Activated naive CD8-positive, alpha-beta T cell treated with anti-CD3 and anti-CD28 coated beads for 36 hours (primary cell): Measurements from ENCODE around the gene EP400. TPM values are rescaled to one million over a fixed set of nuclear protein-coding genes. Genes with fewer than 3 reads are reported as not detected.

Experiments used
- DNase-seq: peaks from one replicate; pipeline ENCODE4 v3.0.0; 2021
- H3K27ac Mint-ChIP-seq: one replicate; pipeline ENCODE4 v1.8.0; 2022; ENCODE audit warnings: mild to moderate bottlenecking, moderate library complexity, mixed read lengths
- H3K27me3 Mint-ChIP-seq: one replicate; pipeline ENCODE4 v1.8.0; 2022; ENCODE audit warnings: mild to moderate bottlenecking, mixed read lengths
- H3K36me3 Mint-ChIP-seq: one replicate; pipeline ENCODE4 v1.8.0; 2021; ENCODE audit warnings: mild to moderate bottlenecking, mixed read lengths
- H3K4me1 Mint-ChIP-seq: one replicate; pipeline ENCODE4 v1.8.0; 2021; ENCODE audit warnings: mixed read lengths
- H3K4me3 Mint-ChIP-seq: one replicate; pipeline ENCODE4 v1.8.0; 2022; ENCODE audit warnings: mild to moderate bottlenecking, moderate library complexity, mixed read lengths
- H3K9me3 Mint-ChIP-seq: one replicate; pipeline ENCODE4 v1.8.0; 2022; ENCODE audit warnings: mixed read lengths
- total RNA-seq, 2 experiments: library from RNA; stranded (reverse); gene quantifications; one replicate each; pipeline ENCODE4 v1.2.3, GENCODE V29; 2021

EP400 gene
- total RNA-seq, 2 experiments from 2014 or later: 42.8 to 43.6 TPM

GRCh38 chr12:131929581-131930456 is 19.9 kb upstream of the EP400 start:
- H3K27ac Mint-ChIP-seq: peak overlapping the region; percentile 96
- H3K27me3 Mint-ChIP-seq: no peaks in the 10 kb centered on the region
- peak; percentile 47 for DNase-seq
- no peaks in the 10 kb centered on the region for H3K9me3 Mint-ChIP-seq
- peaks cover 37% of the 10 kb centered on the region for H3K36me3 Mint-ChIP-seq
- peaks cover 13% of the 10 kb centered on the region for H3K4me1 Mint-ChIP-seq
- H3K4me3 Mint-ChIP-seq: peak overlapping the region; percentile 97

GRCh38 chr12:131930510-131930909 is 19.2 kb upstream of the EP400 start:
- H3K27ac Mint-ChIP-seq: peak overlapping the region; percentile 82
- H3K27me3 Mint-ChIP-seq: no peaks in the 10 kb centered on the region
- peaks cover 37% of the 10 kb centered on the region for H3K36me3 Mint-ChIP-seq

DNA sequence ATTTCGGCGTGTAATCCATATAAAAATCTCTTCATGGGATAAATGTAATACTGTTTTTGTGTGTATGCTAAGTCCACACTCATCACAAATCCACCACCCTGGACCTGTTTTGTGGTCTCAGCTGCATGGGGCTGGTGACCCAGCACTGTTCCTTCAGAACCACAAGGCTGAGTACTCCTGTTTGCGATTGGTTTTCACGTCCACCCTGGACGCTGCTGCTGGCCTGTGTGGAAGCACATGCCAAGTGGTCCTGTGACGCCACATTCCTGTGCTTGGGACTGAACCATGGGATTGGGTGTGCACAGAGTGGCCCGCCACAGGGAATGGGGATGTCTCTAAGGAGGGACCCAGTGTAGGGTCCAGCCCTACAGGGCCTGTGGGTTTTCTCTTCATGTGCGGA is 16.4 kb upstream of the EP400 start:
- H3K27ac Mint-ChIP-seq: no peak overlapping the region
- peaks cover 50% of the 10 kb centered on the region for H3K36me3 Mint-ChIP-seq
- no peak for DNase-seq
- H3K9me3 Mint-ChIP-seq: no peaks in the 10 kb centered on the region
- peaks cover 10% of the 10 kb centered on the region for H3K4me1 Mint-ChIP-seq
- H3K27me3 Mint-ChIP-seq: no peaks in the 10 kb centered on the region
- H3K4me3 Mint-ChIP-seq: no peak overlapping the region

More at GRCh38 chr12:131930510-131930909, 19.2 kb upstream of the EP400 start:
- Mint-ChIP-seq H3K4me1 (peaks cover 13% of the 10 kb centered on the region), H3K4me3 (peak overlapping the region; percentile 97), H3K9me3 (no peaks in the 10 kb centered on the region)
- DNase-seq: no peak

DNA sequence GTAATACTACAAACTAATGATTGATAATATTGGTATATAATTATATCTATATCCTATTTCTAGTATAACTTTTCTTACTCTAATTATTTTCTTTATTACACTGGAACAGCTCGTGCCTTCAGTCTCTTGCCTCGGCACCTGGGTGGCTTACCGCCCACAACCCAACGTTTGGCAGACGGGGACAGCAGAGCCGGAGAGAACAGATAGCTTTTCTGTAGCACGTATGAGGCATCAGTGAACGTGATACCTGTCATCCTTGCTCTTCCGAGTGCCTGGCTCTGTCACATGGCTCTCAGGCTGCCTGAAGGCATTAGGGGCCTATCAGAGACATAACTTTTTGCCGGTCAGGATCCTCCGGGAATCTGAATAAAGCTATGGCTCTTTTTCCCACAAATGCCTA is 15.2 kb upstream of the EP400 start:
- H3K27ac Mint-ChIP-seq: no peak overlapping the region
- no peaks in the 10 kb centered on the region for H3K9me3 Mint-ChIP-seq
- no peaks in the 10 kb centered on the region for H3K27me3 Mint-ChIP-seq
- H3K4me3 Mint-ChIP-seq: no peak overlapping the region
- peaks cover 53% of the 10 kb centered on the region for H3K36me3 Mint-ChIP-seq
- no peak for DNase-seq
- peaks cover 10% of the 10 kb centered on the region for H3K4me1 Mint-ChIP-seq

GRCh38 chr12:131938082-131938481 is 11.7 kb upstream of the EP400 start:
- H3K36me3 Mint-ChIP-seq: peaks cover 48% of the 10 kb centered on the region
- no peak for DNase-seq
- no peaks in the 10 kb centered on the region for H3K4me1 Mint-ChIP-seq
- no peak overlapping the region for H3K4me3 Mint-ChIP-seq
- H3K9me3 Mint-ChIP-seq: no peaks in the 10 kb centered on the region
- H3K27ac Mint-ChIP-seq: peak overlapping the region; percentile 15
- H3K27me3 Mint-ChIP-seq: no peaks in the 10 kb centered on the region

DNA sequence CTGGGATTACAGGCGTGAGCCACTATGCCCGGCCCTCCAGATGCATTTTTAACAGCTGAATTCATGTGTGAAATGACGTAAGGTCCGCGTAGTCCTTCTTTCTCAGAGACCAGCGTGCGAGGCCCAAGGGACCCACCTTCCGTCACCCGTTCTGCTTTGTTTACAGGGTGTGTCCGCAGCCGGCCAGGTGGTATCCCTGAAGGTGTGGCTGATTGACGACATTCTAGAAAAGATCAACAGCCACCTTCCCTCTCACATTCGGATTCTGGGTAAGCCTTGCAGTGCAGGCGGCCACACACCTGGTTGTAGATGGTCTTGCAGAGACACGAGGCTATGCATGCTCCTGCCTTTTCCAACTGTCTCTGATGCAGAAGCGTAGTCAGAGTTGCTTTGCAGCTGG is 10.7 kb upstream of the EP400 start:
- Mint-ChIP-seq H3K27me3 (no peaks in the 10 kb centered on the region), H3K36me3 (peaks cover 49% of the 10 kb centered on the region), H3K4me1 (no peaks in the 10 kb centered on the region), H3K9me3 (no peaks in the 10 kb centered on the region), H3K4me3 (no peak overlapping the region), H3K27ac (peak overlapping the region; percentile 43)
- no peak for DNase-seq

- H3K9me3 Mint-ChIP-seq: no peaks in the 10 kb centered on the region
- no peak overlapping the region for H3K27ac Mint-ChIP-seq
- DNase-seq: no peak
- no peak overlapping the region for H3K4me3 Mint-ChIP-seq
- H3K27me3 Mint-ChIP-seq: no peaks in the 10 kb centered on the region
- H3K4me1 Mint-ChIP-seq: no peaks in the 10 kb centered on the region
- H3K36me3 Mint-ChIP-seq: peaks cover 55% of the 10 kb centered on the region
Observed at GRCh38 chr12:131940141-131940547, 9.6 kb upstream of the EP400 start.

DNA sequence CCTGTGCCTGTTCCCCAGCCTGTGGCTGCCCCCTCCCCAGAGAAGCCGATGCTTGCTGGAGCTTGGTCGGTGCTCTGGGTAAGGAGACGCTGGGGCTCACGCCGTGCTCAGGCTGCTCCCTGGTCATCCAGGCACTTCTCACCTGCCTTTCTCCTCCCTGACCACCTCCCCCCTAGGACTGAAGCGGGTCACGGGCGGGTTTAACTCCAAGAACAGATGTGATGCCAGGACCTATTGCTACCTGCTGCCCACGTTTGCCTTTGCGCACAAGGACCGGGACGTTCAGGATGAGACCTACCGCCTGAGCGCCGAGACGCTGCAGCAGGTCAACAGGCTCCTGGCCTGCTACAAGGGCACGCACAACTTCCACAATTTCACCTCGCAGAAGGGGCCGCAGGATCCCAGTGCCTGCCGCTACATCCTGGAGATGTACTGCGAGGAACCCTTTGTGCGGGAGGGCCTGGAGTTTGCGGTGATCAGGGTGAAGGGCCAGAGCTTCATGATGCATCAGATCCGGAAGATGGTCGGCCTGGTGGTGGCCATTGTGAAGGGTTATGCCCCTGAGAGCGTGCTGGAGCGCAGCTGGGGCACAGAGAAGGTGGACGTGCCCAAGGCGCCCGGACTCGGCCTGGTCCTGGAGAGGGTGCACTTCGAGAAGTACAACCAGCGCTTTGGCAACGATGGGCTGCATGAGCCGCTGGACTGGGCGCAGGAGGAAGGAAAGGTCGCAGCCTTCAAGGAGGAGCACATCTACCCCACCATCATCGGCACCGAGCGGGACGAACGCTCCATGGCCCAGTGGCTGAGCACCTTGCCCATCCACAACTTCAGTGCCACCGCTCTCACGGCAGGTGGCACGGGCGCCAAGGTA is 8.4 kb upstream of the EP400 start:
- H3K27ac Mint-ChIP-seq: peak overlapping the region; percentile 16
- H3K9me3 Mint-ChIP-seq: no peaks in the 10 kb centered on the region
- no peak overlapping the region for H3K4me3 Mint-ChIP-seq
- no peaks in the 10 kb centered on the region for H3K4me1 Mint-ChIP-seq
- H3K36me3 Mint-ChIP-seq: peaks cover 55% of the 10 kb centered on the region
- DNase-seq: no peak
- no peaks in the 10 kb centered on the region for H3K27me3 Mint-ChIP-seq

DNA sequence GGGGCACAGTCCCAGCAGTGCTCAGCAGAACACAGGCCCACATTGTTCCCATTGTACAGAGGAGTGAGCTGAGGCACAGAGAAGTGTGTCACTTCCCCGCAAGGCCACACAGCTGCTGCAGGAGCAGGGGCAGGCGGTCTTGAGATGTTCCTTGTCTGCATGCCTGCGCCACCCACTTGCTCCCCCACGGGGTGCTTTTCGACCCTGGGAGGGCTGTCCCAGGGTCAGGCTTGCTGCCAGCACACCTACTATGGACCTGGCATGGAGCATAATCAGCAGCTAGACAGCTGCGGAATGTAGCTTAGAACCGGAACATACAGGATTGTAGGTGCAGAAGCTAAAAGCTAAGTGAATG is 7.8 kb upstream of the EP400 start:
- Mint-ChIP-seq H3K4me3 (no peak overlapping the region), H3K27me3 (no peaks in the 10 kb centered on the region), H3K36me3 (peaks cover 54% of the 10 kb centered on the region), H3K9me3 (no peaks in the 10 kb centered on the region), H3K27ac (no peak overlapping the region), H3K4me1 (no peaks in the 10 kb centered on the region)
- DNase-seq: no peak

DNA sequence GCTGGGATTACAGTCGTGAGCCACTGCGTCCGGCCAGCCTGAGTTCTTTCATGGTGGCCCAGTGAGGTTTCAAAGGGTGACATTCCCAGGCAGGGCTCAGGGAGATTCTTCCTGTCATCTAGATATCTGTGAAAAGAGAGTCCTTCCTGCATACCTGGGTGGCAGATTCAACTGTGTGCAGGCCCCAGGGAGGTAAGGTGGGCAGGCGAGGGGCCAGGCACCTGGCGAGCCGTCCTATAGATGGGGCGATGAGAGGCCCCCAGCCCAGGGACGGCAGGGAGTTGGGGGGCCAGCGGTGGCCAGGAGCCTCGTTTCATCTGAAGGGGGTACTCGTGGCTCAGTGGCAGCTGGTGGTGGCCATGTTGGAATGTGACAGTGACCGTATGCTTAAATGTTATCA is 7.1 kb upstream of the EP400 start:
- Mint-ChIP-seq H3K27ac (no peak overlapping the region), H3K9me3 (no peaks in the 10 kb centered on the region), H3K36me3 (peaks cover 51% of the 10 kb centered on the region), H3K4me1 (no peaks in the 10 kb centered on the region), H3K27me3 (no peaks in the 10 kb centered on the region), H3K4me3 (no peak overlapping the region)
- DNase-seq: no peak

DNA sequence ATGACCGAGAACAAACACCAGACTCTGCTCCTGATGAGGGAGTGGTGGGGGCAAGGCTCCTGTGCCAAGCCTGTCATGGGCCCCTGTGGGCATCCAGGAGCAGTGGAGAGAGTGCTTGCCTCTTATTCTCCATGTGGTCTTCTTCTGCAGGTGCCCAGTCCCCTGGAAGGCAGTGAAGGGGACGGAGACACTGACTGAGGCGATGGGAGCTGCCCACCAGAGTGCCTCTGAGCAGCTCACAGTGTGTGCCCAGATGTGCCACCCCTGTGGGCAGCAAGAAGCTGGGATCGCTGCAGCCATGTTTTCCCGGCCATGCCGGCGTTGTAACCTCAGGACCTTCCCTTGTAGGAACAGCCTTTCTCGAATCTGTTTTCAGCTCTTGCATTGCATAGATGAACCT is 6.4 kb upstream of the EP400 start:
- peaks cover 48% of the 10 kb centered on the region for H3K36me3 Mint-ChIP-seq
- H3K4me3 Mint-ChIP-seq: no peak overlapping the region
- no peak overlapping the region for H3K27ac Mint-ChIP-seq
- peaks cover 3% of the 10 kb centered on the region for H3K4me1 Mint-ChIP-seq
- no peaks in the 10 kb centered on the region for H3K27me3 Mint-ChIP-seq
- no peak for DNase-seq
- H3K9me3 Mint-ChIP-seq: no peaks in the 10 kb centered on the region

GRCh38 chr12:131943876-131944275 is 5.9 kb upstream of the EP400 start:
- peaks cover 7% of the 10 kb centered on the region for H3K4me1 Mint-ChIP-seq
- no peak overlapping the region for H3K4me3 Mint-ChIP-seq
- no peaks in the 10 kb centered on the region for H3K9me3 Mint-ChIP-seq
- no peaks in the 10 kb centered on the region for H3K27me3 Mint-ChIP-seq
- no peak for DNase-seq
- H3K36me3 Mint-ChIP-seq: peaks cover 47% of the 10 kb centered on the region
- H3K27ac Mint-ChIP-seq: no peak overlapping the region

DNA sequence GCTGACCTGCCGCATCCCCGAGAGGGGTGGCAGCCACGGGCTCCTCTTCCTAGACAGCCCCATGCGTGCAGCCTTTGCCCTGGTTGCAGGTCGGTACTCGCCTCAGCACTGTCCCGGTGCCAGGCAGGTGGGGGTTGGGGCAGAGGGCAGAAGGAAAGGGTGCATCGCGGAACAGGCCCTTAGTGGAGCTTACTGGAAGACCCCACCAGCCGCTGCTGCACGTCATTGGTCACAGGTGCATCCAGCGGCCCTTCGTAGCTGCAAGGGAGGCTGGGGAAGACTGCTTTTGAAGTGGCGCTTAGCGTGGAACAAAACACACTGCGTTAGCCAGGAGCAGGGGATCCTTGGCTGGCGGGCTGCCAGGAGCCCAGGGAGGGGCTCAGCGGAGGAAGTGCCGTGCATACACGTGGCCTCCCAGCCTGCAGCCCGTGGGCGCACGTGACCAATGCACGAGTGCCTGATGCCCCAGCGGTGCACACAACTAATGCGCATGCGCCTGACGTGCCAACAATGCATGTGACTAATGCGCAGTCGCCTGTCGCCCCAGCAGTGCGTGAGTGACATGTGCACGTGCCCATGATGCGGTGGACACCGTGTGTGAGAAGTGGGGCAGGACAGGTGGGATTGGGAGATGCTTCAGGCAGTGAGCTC is 5.0 kb upstream of the EP400 start:
- Mint-ChIP-seq H3K9me3 (no peaks in the 10 kb centered on the region), H3K27me3 (no peaks in the 10 kb centered on the region), H3K36me3 (peaks cover 41% of the 10 kb centered on the region), H3K4me3 (no peak overlapping the region), H3K27ac (no peak overlapping the region), H3K4me1 (peaks cover 8% of the 10 kb centered on the region)
- no peak for DNase-seq

GRCh38 chr12:131946757-131947156 is 3.0 kb upstream of the EP400 start:
- H3K27ac Mint-ChIP-seq: no peak overlapping the region
- no peaks in the 10 kb centered on the region for H3K9me3 Mint-ChIP-seq
- H3K4me3 Mint-ChIP-seq: no peak overlapping the region
- peaks cover 33% of the 10 kb centered on the region for H3K36me3 Mint-ChIP-seq
- no peak for DNase-seq
- H3K27me3 Mint-ChIP-seq: no peaks in the 10 kb centered on the region
- H3K4me1 Mint-ChIP-seq: peaks cover 12% of the 10 kb centered on the region

DNA sequence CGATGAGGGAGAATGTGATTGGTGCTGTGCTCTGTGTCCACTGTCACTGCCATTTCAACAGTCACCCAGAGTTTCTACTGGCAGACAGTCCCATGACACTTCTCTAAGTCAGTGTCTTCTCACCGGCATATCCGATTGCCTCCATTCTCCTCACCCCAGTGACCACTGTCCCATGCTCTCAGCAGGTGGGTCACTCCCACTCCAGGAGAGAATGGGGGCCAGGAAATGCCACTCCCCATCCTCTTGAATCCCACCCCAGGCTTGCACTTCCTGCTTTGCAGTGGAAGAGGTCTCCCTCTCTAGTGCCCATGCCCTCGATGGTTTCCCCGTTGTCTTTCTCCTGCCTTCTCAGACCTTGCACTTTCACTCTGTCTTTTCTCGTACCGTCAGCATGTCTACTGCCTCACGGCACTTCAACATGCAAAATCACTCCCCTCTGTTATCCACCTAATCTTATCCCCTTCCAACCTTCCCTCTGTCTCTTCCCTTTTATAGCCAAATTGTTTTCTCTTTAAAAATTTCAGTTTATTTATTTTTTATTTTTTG is 2.2 kb upstream of the EP400 start:
- peaks cover 28% of the 10 kb centered on the region for H3K36me3 Mint-ChIP-seq
- no peaks in the 10 kb centered on the region for H3K27me3 Mint-ChIP-seq
- no peak overlapping the region for H3K4me3 Mint-ChIP-seq
- no peak for DNase-seq
- H3K9me3 Mint-ChIP-seq: no peaks in the 10 kb centered on the region
- H3K27ac Mint-ChIP-seq: peak overlapping the region; percentile 21
- H3K4me1 Mint-ChIP-seq: peaks cover 14% of the 10 kb centered on the region
